MCF 10A (cell line): ENCODE results near the gene CDH10. TPM values are rescaled to one million over a fixed set of nuclear protein-coding genes. Genes with fewer than 3 reads are reported as not detected.

Experiments used
- BruUV-seq: library from RNA; stranded (reverse); fragments of 400-500 nt; replicated peaks from 2 replicates; lab custom pipeline; 2021; lab: Mats Ljungman, UMichigan
- CTCF ChIA-PET: fragments of 300-600 bp; sonication (Branson Sonifier 250); formaldehyde crosslinking; extraction: SDS; loops from one replicate; lab custom pipeline; 2021; ENCODE audit warnings: antibody characterized with exemption, inconsistent platforms; lab: Yijun Ruan, JAX
- POLR2A ChIA-PET: fragments of 300-600, 350-650 bp; sonication (Branson Sonifier 250); formaldehyde crosslinking; extraction: SDS; loops from one replicate; lab custom pipeline; 2020; ENCODE audit warnings: antibody characterized with exemption, inconsistent platforms; lab: Yijun Ruan, JAX
- DNase-seq: peaks from one replicate; pipeline ENCODE4 v3.0.0-alpha.2; 2018; ENCODE audit not compliant: unreplicated experiment
- H3K27ac Mint-ChIP-seq: one replicate; pipeline ENCODE4 v1.8.0; 2022; ENCODE audit warnings: mild to moderate bottlenecking, low read depth, mixed read lengths; ENCODE audit not compliant: unreplicated experiment
- H3K27me3 Mint-ChIP-seq: one replicate; pipeline ENCODE4 v1.8.0; 2022; ENCODE audit warnings: mixed read lengths; ENCODE audit not compliant: insufficient read depth, unreplicated experiment
- H3K36me3 Mint-ChIP-seq: one replicate; pipeline ENCODE4 v1.8.0; 2022; ENCODE audit warnings: mild to moderate bottlenecking, moderate library complexity, mixed read lengths; ENCODE audit not compliant: insufficient read depth, unreplicated experiment
- H3K4me1 Mint-ChIP-seq: one replicate; pipeline ENCODE4 v1.8.0; 2022; ENCODE audit warnings: mixed read lengths; ENCODE audit not compliant: insufficient read depth, unreplicated experiment
- H3K4me3 Mint-ChIP-seq: one replicate; pipeline ENCODE4 v1.8.0; 2022; ENCODE audit warnings: mild to moderate bottlenecking, moderate library complexity, mixed read lengths; ENCODE audit not compliant: unreplicated experiment
- H3K9me3 Mint-ChIP-seq: one replicate; pipeline ENCODE4 v1.8.0; 2022; ENCODE audit warnings: mixed read lengths; ENCODE audit not compliant: unreplicated experiment
- intact Hi-C: fragments of 100-400 bp; cut with micrococcal nuclease; formaldehyde crosslinking; loops from 2 replicates; pipeline ENCODE4 v1.14.1; 2022
- total RNA-seq: library from RNA; stranded (reverse); gene quantifications from 2 replicates; pipeline ENCODE4 v1.2.3, GENCODE V29; 2022
- TF ChIP-seq, protein P1 (sequence below): fragments of 200-600 bp; IDR thresholded peaks from one replicate; pipeline ENCODE4 v1.8.0; 2022; ENCODE audit warnings: antibody characterized with exemption, mild to moderate bottlenecking; ENCODE audit not compliant: unreplicated experiment

CDH10 gene
- total RNA-seq, 1 experiment from 2014 or later = 0.33 TPM

DNA sequence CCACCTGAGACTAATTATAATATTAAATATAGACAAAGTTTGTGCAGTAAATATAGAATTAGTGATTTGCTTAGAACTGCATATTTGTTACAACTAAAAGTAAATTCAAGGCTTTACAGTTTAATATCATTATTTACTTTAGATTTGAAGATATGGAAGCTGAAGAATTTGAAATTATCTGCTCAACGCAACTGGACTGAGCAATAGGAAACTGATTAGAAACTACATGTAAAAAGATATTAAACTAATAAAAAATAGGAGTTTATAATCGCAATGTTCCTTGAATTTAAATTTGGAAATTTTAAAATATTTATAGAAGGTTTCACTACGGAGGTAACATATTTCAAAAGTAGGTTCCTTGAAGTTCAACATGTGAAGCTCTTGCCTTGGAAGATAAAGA is 55.2 kb downstream of the CDH10 start:
- Mint-ChIP-seq H3K36me3 (no peaks in the 10 kb centered on the region), H3K27me3 (no peaks in the 10 kb centered on the region), H3K4me3 (no peak overlapping the region), H3K27ac (no peak overlapping the region), H3K4me1 (peaks cover 4% of the 10 kb centered on the region), H3K9me3 (no peaks in the 10 kb centered on the region)
- ChIA-PET POLR2A (no interaction called here), CTCF (interaction anchor here (0.6 kb wide), 1 partner anchor 899 kb away, joined by 3 read pairs; no protein-coding TSS in a partner anchor)
- no TSS peak for BruUV-seq
- intact Hi-C loops = no loop called here
- DNase-seq = no peak
- TF ChIP-seq, protein P1, sequence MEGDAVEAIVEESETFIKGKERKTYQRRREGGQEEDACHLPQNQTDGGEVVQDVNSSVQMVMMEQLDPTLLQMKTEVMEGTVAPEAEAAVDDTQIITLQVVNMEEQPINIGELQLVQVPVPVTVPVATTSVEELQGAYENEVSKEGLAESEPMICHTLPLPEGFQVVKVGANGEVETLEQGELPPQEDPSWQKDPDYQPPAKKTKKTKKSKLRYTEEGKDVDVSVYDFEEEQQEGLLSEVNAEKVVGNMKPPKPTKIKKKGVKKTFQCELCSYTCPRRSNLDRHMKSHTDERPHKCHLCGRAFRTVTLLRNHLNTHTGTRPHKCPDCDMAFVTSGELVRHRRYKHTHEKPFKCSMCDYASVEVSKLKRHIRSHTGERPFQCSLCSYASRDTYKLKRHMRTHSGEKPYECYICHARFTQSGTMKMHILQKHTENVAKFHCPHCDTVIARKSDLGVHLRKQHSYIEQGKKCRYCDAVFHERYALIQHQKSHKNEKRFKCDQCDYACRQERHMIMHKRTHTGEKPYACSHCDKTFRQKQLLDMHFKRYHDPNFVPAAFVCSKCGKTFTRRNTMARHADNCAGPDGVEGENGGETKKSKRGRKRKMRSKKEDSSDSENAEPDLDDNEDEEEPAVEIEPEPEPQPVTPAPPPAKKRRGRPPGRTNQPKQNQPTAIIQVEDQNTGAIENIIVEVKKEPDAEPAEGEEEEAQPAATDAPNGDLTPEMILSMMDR = no peak

- DNase-seq = no peak
- no TSS peak for BruUV-seq
- H3K9me3 Mint-ChIP-seq = peaks cover 9% of the 10 kb centered on the region
- intact Hi-C loops = no loop called here
- peaks cover 4% of the 10 kb centered on the region for H3K4me1 Mint-ChIP-seq
- POLR2A ChIA-PET = no interaction called here
- H3K27me3 Mint-ChIP-seq = no peaks in the 10 kb centered on the region
- no peaks in the 10 kb centered on the region for H3K36me3 Mint-ChIP-seq
- TF ChIP-seq, protein P1 = no peak
- no peak overlapping the region for H3K4me3 Mint-ChIP-seq
- CTCF ChIA-PET = interaction anchor here (1.2 kb wide), 1 partner anchor 45 kb away, joined by 3 read pairs; no protein-coding TSS in a partner anchor
- no peak overlapping the region for H3K27ac Mint-ChIP-seq
Observed at GRCh38 chr5:24585751-24586150, 59.0 kb downstream of the CDH10 start.

- DNase-seq = no peak
- no peaks in the 10 kb centered on the region for H3K36me3 Mint-ChIP-seq
- H3K4me1 Mint-ChIP-seq = no peaks in the 10 kb centered on the region
- H3K4me3 Mint-ChIP-seq = no peak overlapping the region
- POLR2A ChIA-PET = interaction anchor here (0.6 kb wide), 1 partner anchor 70 kb away, joined by 3 read pairs; no protein-coding TSS in a partner anchor
- peaks cover 7% of the 10 kb centered on the region for H3K9me3 Mint-ChIP-seq
- CTCF ChIA-PET = interaction anchor here (0.6 to 1.1 kb wide), 2 partner anchors 31 to 142 kb away, joined by 3 to 4 read pairs; no protein-coding TSS in a partner anchor
- BruUV-seq = no TSS peak
- no peak overlapping the region for H3K27ac Mint-ChIP-seq
- intact Hi-C loops = no loop called here
- H3K27me3 Mint-ChIP-seq = no peaks in the 10 kb centered on the region
- TF ChIP-seq, protein P1 = no peak
Observed at GRCh38 chr5:24571302-24571701, 73.5 kb downstream of the CDH10 start.

DNA sequence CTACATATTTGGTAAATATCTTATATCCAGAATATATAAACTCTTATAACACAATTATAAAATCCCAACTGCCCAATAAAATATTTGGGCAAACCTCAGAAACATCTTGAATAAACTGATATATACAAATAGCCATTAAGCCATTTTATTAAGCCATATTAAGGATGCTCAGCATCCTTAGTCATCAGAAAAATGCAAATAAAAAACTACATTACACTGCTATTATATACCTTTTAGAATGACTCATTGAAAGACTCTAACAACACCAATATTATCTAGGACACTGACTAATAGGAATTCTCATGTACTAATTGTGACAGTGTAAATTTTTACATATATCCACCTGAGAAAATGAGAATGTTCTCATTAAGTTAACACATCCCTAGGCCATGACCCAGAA is 77.8 kb downstream of the CDH10 start:
- no peak for DNase-seq
- POLR2A ChIA-PET = no interaction called here
- Mint-ChIP-seq H3K4me3 (no peak overlapping the region), H3K27ac (no peak overlapping the region), H3K4me1 (no peaks in the 10 kb centered on the region), H3K36me3 (no peaks in the 10 kb centered on the region), H3K9me3 (no peaks in the 10 kb centered on the region), H3K27me3 (no peaks in the 10 kb centered on the region)
- CTCF ChIA-PET = interaction anchor here (0.5 kb wide), 1 partner anchor 1320 kb away, joined by 3 read pairs; no protein-coding TSS in a partner anchor
- no TSS peak for BruUV-seq
- intact Hi-C loops = no loop called here
- TF ChIP-seq, protein P1 = no peak
